ENCODE results near the gene PREX1.

- TF ChIP-seq CTCF (IDR thresholded peaks at IDR 0.05) (no peak), POLR2AphosphoS5 (IDR thresholded peaks at IDR 0.05) (no peak), POLR2A (IDR thresholded peaks at IDR 0.05) (no peak)
Measured at GRCh38 chr20:48851579-48851978, 23.8 kb upstream of the PREX1 start.
